Left ventricle myocardium inferior (tissue), 1 donor: ENCODE data around the gene OMA1. TPM values are rescaled to one million over a fixed set of nuclear protein-coding genes. Genes with fewer than 3 reads are reported as not detected.

Experiments
- DNase-seq: peaks from one replicate; pipeline ENCODE4 v3.0.0-alpha.2; 2020
- H3K27ac ChIP-seq: fragments of 200-600 bp; replicated peaks from 2 replicates; pipeline ENCODE4 v1.8.0; 2021
- H3K27me3 ChIP-seq: fragments of 200-600 bp; 2 replicates; pipeline ENCODE4 v1.8.0; 2021; ENCODE audit warnings: low read depth
- H3K36me3 ChIP-seq: fragments of 200-600 bp; 2 replicates; pipeline ENCODE4 v1.8.0; 2021
- H3K4me1 ChIP-seq: fragments of 200-600 bp; 2 replicates; pipeline ENCODE4 v1.8.0; 2021
- H3K4me3 ChIP-seq: fragments of 200-600 bp; 2 replicates; pipeline ENCODE4 v1.8.0; 2021; ENCODE audit warnings: mild to moderate bottlenecking, moderate library complexity
- H3K9me3 ChIP-seq: fragments of 200-600 bp; replicated peaks from 2 replicates; pipeline ENCODE4 v1.8.0; 2021
- intact Hi-C: fragments of 100-400 bp; cut with micrococcal nuclease; formaldehyde crosslinking; loops from one replicate; pipeline ENCODE4 v1.11.0; 2022
- total RNA-seq: library from RNA; stranded (reverse); fragmentation: NEBNext Ultra II Directional; extraction: Animal tissue kit (Norgen Biotek cat#: 25700); gene quantifications from one replicate; pipeline ENCODE4 v1.2.1, GENCODE V29; 2021
- TF ChIP-seq, protein P1 (sequence below): fragments of 200-600 bp; IDR thresholded peaks from 2 replicates; pipeline ENCODE4 v1.8.0; 2021; ENCODE audit warnings: antibody characterized with exemption, mild to moderate bottlenecking, borderline replicate concordance
- donor health status: DM: no; HTN: yes; CAD: no; lungs with severe emphysema.

Gene OMA1
- total RNA-seq, 1 donor from 2014 or later, result 36.6 TPM

DNA sequence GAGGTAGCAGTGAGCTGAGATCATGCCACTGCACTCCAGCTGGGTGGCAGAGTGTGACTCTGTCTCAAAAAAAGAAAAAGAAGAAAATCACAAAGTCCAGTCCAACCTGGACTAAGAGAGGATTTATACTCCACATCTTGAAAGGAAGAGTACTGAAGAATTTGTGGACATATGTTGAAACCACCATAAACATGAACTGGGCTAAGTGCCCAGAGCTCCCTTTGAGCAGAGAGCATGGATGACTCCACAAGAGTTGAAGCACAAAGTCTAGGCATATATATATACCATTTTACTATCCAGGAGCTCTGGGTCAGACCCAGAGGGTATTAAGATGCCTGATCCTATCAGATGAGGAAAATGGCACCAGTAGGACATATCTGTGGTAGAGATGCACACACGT is 86.6 kb downstream of the OMA1 start:
- H3K27ac ChIP-seq, result no peak overlapping the region
- H3K27me3 ChIP-seq, result no peaks in the 10 kb centered on the region
- DNase-seq, result no peak
- no peaks in the 10 kb centered on the region for H3K36me3 ChIP-seq
- H3K4me3 ChIP-seq, result no peak overlapping the region
- peaks cover 8% of the 10 kb centered on the region for H3K4me1 ChIP-seq
- intact Hi-C loops, result no loop called here
- H3K9me3 ChIP-seq, result peaks cover 8% of the 10 kb centered on the region
- TF ChIP-seq, protein P1, sequence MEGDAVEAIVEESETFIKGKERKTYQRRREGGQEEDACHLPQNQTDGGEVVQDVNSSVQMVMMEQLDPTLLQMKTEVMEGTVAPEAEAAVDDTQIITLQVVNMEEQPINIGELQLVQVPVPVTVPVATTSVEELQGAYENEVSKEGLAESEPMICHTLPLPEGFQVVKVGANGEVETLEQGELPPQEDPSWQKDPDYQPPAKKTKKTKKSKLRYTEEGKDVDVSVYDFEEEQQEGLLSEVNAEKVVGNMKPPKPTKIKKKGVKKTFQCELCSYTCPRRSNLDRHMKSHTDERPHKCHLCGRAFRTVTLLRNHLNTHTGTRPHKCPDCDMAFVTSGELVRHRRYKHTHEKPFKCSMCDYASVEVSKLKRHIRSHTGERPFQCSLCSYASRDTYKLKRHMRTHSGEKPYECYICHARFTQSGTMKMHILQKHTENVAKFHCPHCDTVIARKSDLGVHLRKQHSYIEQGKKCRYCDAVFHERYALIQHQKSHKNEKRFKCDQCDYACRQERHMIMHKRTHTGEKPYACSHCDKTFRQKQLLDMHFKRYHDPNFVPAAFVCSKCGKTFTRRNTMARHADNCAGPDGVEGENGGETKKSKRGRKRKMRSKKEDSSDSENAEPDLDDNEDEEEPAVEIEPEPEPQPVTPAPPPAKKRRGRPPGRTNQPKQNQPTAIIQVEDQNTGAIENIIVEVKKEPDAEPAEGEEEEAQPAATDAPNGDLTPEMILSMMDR, result no peak

DNA sequence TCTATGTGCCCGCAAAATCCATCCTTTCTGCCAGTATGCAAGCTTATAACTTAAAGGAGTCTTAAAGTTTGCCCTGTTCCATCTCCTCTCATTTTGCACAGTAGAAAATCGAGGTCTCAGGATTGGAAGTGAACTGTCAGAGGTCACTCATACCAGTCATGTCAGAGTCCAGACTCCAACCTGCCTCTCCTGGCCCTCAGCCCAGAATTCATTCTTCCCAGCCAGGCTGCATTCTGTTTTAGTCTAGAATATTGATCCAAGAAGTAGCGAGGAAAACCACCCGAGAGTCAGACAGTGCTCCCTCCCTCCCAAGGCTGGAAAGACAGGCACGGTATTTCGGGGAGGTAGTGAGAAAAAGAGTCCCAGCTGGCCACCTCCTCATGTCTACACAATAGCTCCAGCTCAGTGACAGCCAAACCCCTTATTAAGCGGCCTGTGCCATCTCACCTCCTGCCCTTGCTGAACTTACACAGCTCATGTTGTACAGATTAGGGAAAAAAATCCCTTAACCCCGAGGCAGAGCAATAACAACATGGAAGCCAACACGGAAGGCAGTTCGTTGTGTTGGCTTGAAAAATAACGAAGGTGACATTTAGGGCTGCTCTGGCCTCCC is 89.4 kb downstream of the OMA1 start:
- no peak for DNase-seq
- Histone ChIP-seq H3K27me3 (no peaks in the 10 kb centered on the region), H3K36me3 (no peaks in the 10 kb centered on the region), H3K4me1 (peaks cover 8% of the 10 kb centered on the region), H3K9me3 (peaks cover 8% of the 10 kb centered on the region), H3K4me3 (no peak overlapping the region), H3K27ac (no peak overlapping the region)
- intact Hi-C loops, result no loop called here
- TF ChIP-seq, protein P1, result no peak

DNA sequence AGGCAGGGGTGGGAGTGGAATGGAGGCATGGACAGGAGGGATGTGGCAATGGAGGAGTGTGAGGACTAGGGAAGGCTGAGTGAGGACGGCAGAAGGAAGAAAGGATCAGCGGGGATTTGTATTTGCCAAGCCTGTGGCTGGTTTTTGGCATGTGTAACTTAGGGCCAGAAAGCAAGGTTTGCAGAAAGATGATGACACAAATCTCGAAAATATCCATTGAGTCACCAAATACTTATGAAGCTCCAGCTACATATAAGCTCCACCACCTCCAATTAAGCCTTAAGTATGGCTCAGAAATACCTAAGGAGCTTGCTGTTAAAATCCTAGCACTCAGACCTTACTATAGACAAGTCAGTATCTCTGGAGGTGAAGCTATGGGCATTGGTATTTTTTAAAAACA is 90.1 kb downstream of the OMA1 start:
- TF ChIP-seq, protein P1, result no peak
- Histone ChIP-seq H3K4me1 (peaks cover 8% of the 10 kb centered on the region), H3K9me3 (peaks cover 8% of the 10 kb centered on the region), H3K27ac (no peak overlapping the region), H3K4me3 (no peak overlapping the region), H3K36me3 (no peaks in the 10 kb centered on the region), H3K27me3 (no peaks in the 10 kb centered on the region)
- no peak for DNase-seq
- intact Hi-C loops, result no loop called here

DNA sequence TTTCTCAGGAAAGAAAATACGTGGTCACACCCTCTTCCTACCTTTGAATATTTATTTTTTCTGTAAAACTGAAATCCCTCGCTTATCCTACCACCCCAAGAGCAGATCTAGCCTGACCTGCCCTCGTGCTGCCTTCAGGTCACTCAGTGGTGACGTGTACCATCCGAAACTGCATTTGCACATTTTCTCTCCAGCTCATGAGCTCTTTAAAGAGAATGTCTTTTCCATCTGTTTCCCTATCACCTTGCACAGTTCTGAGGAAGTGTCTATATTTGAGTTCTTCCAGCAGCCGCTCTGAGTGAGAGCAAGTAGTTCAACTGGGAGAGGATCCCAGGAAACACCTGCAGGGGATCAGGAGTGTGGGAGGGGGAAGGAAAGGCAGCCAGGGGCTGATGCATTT is 91.7 kb downstream of the OMA1 start:
- no peaks in the 10 kb centered on the region for H3K27me3 ChIP-seq
- H3K9me3 ChIP-seq, result peaks cover 8% of the 10 kb centered on the region
- no peak overlapping the region for H3K27ac ChIP-seq
- intact Hi-C loops, result no loop called here
- no peak for DNase-seq
- H3K4me3 ChIP-seq, result no peak overlapping the region
- H3K36me3 ChIP-seq, result no peaks in the 10 kb centered on the region
- H3K4me1 ChIP-seq, result peaks cover 8% of the 10 kb centered on the region
- TF ChIP-seq, protein P1, result no peak

DNA sequence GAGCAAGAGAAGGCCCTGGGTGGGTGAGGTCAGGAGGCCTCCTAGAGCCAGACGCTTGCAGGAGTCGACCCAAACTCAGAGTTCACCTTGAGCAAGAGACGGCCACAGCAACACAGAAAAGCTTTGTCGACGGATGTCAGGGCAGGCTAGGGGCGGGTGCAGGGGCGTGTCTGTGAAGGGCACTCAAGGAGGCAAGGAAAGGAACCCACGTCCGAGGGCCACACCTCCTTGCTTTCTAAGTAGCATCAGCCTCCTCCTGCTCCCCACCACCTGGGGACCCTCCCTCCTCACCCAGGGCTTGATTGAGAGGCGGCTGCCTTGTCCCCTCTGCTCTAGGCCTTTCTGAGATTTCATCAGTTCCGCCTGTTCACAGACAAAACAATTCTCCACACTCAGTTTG is 92.1 kb downstream of the OMA1 start:
- intact Hi-C loops, result no loop called here

More for the DNA sequence above, 92.1 kb downstream of the OMA1 start:
- no peaks in the 10 kb centered on the region for H3K36me3 ChIP-seq
- H3K4me1 ChIP-seq, result peaks cover 8% of the 10 kb centered on the region
- H3K27me3 ChIP-seq, result no peaks in the 10 kb centered on the region
- TF ChIP-seq, protein P1, result no peak
- H3K9me3 ChIP-seq, result peaks cover 3% of the 10 kb centered on the region
- DNase-seq, result no peak
- no peak overlapping the region for H3K4me3 ChIP-seq
- no peak overlapping the region for H3K27ac ChIP-seq
